ENCODE measurements around the gene DLL3. TPM values are rescaled to one million over a fixed set of nuclear protein-coding genes. Genes with fewer than 3 reads are reported as not detected.

Gene DLL3
- total RNA-seq, 2 experiments from 2014 or later = 4.4 TPM

GRCh38 chr19:39524495-39524894, 25.7 kb downstream of the DLL3 start:
- CTCF ChIA-PET (ENCODE audit: unreplicated experiment) = interaction anchor here (0.9 kb wide), 1 partner anchor 21 kb away, joined by 4 read pairs; no protein-coding TSS in a partner anchor
- POLR2A ChIA-PET = interaction anchor here (0.6 kb wide), 1 partner anchor 78 kb away, joined by 4 read pairs; no protein-coding TSS in a partner anchor
- no peaks in the 10 kb centered on the region for H4K20me1 ChIP-seq (ENCODE audit: insufficient read depth, low read length)
- intact Hi-C loops (cut with micrococcal nuclease; ENCODE audit: unreplicated experiment) = no loop called here
- H3K4me3 ChIP-seq (ENCODE audit: low read depth, low read length, poor library complexity, severe bottlenecking) = no peak overlapping the region
- no peak for DNase-seq (ENCODE audit: low spot score)
- H3K27ac ChIP-seq (ENCODE audit: low read depth, low read length, poor library complexity, severe bottlenecking) = no peak overlapping the region
- H3K36me3 ChIP-seq (ENCODE audit: insufficient read depth, low read length) = peaks cover 3% of the 10 kb centered on the region; the same call in 1 of the 2 replicates
- TF ChIP-seq, protein P1, sequence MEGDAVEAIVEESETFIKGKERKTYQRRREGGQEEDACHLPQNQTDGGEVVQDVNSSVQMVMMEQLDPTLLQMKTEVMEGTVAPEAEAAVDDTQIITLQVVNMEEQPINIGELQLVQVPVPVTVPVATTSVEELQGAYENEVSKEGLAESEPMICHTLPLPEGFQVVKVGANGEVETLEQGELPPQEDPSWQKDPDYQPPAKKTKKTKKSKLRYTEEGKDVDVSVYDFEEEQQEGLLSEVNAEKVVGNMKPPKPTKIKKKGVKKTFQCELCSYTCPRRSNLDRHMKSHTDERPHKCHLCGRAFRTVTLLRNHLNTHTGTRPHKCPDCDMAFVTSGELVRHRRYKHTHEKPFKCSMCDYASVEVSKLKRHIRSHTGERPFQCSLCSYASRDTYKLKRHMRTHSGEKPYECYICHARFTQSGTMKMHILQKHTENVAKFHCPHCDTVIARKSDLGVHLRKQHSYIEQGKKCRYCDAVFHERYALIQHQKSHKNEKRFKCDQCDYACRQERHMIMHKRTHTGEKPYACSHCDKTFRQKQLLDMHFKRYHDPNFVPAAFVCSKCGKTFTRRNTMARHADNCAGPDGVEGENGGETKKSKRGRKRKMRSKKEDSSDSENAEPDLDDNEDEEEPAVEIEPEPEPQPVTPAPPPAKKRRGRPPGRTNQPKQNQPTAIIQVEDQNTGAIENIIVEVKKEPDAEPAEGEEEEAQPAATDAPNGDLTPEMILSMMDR (conservative IDR thresholded peaks at IDR 0.05; ENCODE audit: low read length) = no peak
- TF ChIP-seq EZH2phosphoT487 (IDR thresholded peaks at IDR 0.05; ENCODE audit: borderline replicate concordance, low read depth, low read length) = no peak
- H3K4me1 ChIP-seq (ENCODE audit: insufficient read depth, low read length, poor library complexity, severe bottlenecking) = peaks cover 8% of the 10 kb centered on the region
- no peaks in the 10 kb centered on the region for H3K9me3 ChIP-seq (ENCODE audit: low read length)
- H3K9me2 ChIP-seq (ENCODE audit: insufficient read depth, low read length) = no peaks in the 10 kb centered on the region
- no peak overlapping the region for H2AFZ ChIP-seq (ENCODE audit: low read length)
- no peak overlapping the region for H3K4me2 ChIP-seq (ENCODE audit: low read length)
- no peaks in the 10 kb centered on the region for H3K79me2 ChIP-seq (ENCODE audit: insufficient read depth, low read depth, low read length)
- no TSS peak for BruUV-seq (replicated peaks)

- Histone ChIP-seq H3K4me1 (ENCODE audit: insufficient read depth, low read length, poor library complexity, severe bottlenecking) (peaks cover 2% of the 10 kb centered on the region), H3K79me2 (ENCODE audit: insufficient read depth, low read depth, low read length) (no peaks in the 10 kb centered on the region), H3K9me3 (ENCODE audit: low read length) (no peaks in the 10 kb centered on the region), H2AFZ (ENCODE audit: low read length) (no peak overlapping the region), H3K27ac (ENCODE audit: low read depth, low read length, poor library complexity, severe bottlenecking) (no peak overlapping the region), H4K20me1 (ENCODE audit: insufficient read depth, low read length) (no peaks in the 10 kb centered on the region), H3K36me3 (ENCODE audit: insufficient read depth, low read length) (peaks cover 3% of the 10 kb centered on the region; the same call in 1 of the 2 replicates), H3K9me2 (ENCODE audit: insufficient read depth, low read length) (no peaks in the 10 kb centered on the region), H3K4me3 (ENCODE audit: low read depth, low read length, poor library complexity, severe bottlenecking) (no peak overlapping the region), H3K4me2 (ENCODE audit: low read length) (no peak overlapping the region)
- TF ChIP-seq, protein P1 (conservative IDR thresholded peaks at IDR 0.05; ENCODE audit: low read length) = no peak
- TF ChIP-seq EZH2phosphoT487 (IDR thresholded peaks at IDR 0.05; ENCODE audit: borderline replicate concordance, low read depth, low read length) = no peak
- CTCF ChIA-PET (ENCODE audit: unreplicated experiment) = interaction anchor here (0.9 kb wide), 1 partner anchor 22 kb away, joined by 4 read pairs; no protein-coding TSS in a partner anchor
- DNase-seq (ENCODE audit: low spot score) = no peak
- BruUV-seq (replicated peaks) = no TSS peak
- intact Hi-C loops (cut with micrococcal nuclease; ENCODE audit: unreplicated experiment) = no loop called here
- POLR2A ChIA-PET = no interaction called here
Observed at GRCh38 chr19:39525205-39525604, 26.5 kb downstream of the DLL3 start.

GRCh38 chr19:39531834-39532232, 33.1 kb downstream of the DLL3 start:
- ChIA-PET CTCF (ENCODE audit: unreplicated experiment) (interaction anchor here (0.9 kb wide), 1 partner anchor 92 kb away, joined by 4 read pairs; no protein-coding TSS in a partner anchor), POLR2A (interaction anchor here (0.6 to 3.9 kb wide), 4 partner anchors 11 to 514 kb away, joined by 3 to 10 read pairs (median 4); partner anchors contain the start of gene RPS16)
- Histone ChIP-seq H3K4me3 (ENCODE audit: low read depth, low read length, poor library complexity, severe bottlenecking) (peak overlapping the region; percentile 89), H3K9me2 (ENCODE audit: insufficient read depth, low read length) (no peaks in the 10 kb centered on the region), H2AFZ (ENCODE audit: low read length) (peak overlapping the region; percentile 71; the same call in 1 of the 2 replicates), H3K9me3 (ENCODE audit: low read length) (no peaks in the 10 kb centered on the region), H3K36me3 (ENCODE audit: insufficient read depth, low read length) (peaks cover 3% of the 10 kb centered on the region; the same call in 1 of the 2 replicates), H3K4me1 (ENCODE audit: insufficient read depth, low read length, poor library complexity, severe bottlenecking) (peaks cover 27% of the 10 kb centered on the region), H3K27ac (ENCODE audit: low read depth, low read length, poor library complexity, severe bottlenecking) (no peak overlapping the region), H3K79me2 (ENCODE audit: insufficient read depth, low read depth, low read length) (peaks cover 14% of the 10 kb centered on the region; the same call in 1 of the 2 replicates), H4K20me1 (ENCODE audit: insufficient read depth, low read length) (no peaks in the 10 kb centered on the region), H3K4me2 (ENCODE audit: low read length) (peak overlapping the region; percentile 98)
- TF ChIP-seq EZH2phosphoT487 (IDR thresholded peaks at IDR 0.05; ENCODE audit: borderline replicate concordance, low read depth, low read length) = no peak
- TF ChIP-seq, protein P1 (conservative IDR thresholded peaks at IDR 0.05; ENCODE audit: low read length) = no peak
- intact Hi-C loops (cut with micrococcal nuclease; ENCODE audit: unreplicated experiment) = loop anchor here (1.0 to 10.0 kb wide), 5 partner anchors 33 to 407 kb away; partner anchors contain the start of genes DLL3, MED29, PAF1 and PAK4
- no peak for DNase-seq (ENCODE audit: low spot score)
- BruUV-seq (replicated peaks) = no TSS peak
